NK-92 (cell line): ENCODE results near the gene PDCL2.
"Not testable (repeated sequence)": the region's sequence is repeated elsewhere in the genome, so short reads cannot be mapped to it uniquely, and the experiment has no call there.

Source experiments
- DNase-seq: peaks from one replicate; lab custom pipeline; 2025; ENCODE audit not compliant: unreplicated experiment; lab: John Stamatoyannopoulos, UW

Gene PDCL2

DNA sequence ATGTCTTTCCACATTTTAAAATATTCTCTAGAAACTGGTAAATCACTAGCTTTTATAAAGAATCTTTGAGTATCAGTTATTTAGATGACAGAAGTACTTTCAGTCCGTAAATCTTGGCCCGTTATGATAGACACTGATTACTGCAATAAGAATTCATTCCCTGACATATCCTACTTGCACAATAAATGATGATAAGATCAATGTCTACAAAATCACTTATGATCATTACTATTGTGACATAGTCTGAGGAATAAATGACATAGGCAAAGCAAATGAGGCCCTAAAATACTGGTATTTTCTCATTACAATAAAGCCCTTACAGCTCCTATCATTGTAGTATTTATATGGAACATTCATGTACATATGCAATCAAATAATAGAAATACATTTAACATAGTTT is 6.6 kb upstream of the PDCL2 start:
- no peak for DNase-seq

DNA sequence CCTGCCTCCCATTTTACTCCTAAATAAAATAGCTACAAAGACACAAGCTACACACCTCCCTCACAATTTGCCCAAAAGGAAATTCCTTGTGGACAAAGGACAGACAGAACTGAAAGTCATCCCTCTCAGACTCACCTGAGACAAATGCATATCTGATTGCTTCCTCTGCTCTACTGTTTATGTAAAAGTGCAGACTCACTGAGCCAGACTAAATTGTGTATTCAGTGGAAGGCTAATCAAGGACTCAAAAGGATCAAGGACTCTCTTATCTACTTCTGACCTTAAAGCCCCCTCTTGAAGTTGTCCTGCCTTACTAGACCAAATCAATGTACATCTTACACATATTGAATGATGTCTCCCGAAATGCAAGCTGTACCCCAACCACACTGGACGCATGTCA is 3.9 kb downstream of the PDCL2 start:
- no peak for DNase-seq

- DNase-seq = not testable (repeated sequence)
These were observed 9.3 kb downstream of the PDCL2 start for GRCh38 chr4:55582773-55583172.

GRCh38 chr4:55578341-55579010 is 13.6 kb downstream of the PDCL2 start:
- DNase-seq = no peak

GRCh38 chr4:55575513-55575912 is 16.5 kb downstream of the PDCL2 start:
- DNase-seq = no peak

GRCh38 chr4:55574252-55574651 is 17.8 kb downstream of the PDCL2 start:
- no peak for DNase-seq

GRCh38 chr4:55571806-55572205 is 20.2 kb downstream of the PDCL2 start:
- DNase-seq = no peak

GRCh38 chr4:55568905-55569504 is 23.0 kb downstream of the PDCL2 start:
- DNase-seq = no peak

DNA sequence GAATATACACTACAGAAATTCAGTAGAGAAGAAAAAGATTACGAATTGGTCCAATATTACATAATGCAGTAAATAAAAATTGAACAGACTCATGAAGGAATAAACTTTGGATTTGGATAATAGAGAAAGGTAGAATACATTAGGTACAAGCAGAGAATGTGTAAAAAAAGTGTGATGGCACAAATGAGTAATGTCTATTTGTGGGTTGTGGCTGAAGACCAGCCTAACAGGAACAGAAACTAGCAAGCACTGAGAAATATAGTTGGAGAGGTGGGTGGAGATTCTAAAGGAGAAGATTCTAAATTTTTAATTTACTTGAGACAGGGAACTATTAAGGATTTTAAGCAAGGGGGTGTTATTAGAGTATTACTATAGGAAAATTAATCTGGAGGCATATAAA is 30.2 kb downstream of the PDCL2 start:
- DNase-seq = no peak

GRCh38 chr4:55560096-55560495 is 31.9 kb downstream of the PDCL2 start:
- DNase-seq = no peak

DNA sequence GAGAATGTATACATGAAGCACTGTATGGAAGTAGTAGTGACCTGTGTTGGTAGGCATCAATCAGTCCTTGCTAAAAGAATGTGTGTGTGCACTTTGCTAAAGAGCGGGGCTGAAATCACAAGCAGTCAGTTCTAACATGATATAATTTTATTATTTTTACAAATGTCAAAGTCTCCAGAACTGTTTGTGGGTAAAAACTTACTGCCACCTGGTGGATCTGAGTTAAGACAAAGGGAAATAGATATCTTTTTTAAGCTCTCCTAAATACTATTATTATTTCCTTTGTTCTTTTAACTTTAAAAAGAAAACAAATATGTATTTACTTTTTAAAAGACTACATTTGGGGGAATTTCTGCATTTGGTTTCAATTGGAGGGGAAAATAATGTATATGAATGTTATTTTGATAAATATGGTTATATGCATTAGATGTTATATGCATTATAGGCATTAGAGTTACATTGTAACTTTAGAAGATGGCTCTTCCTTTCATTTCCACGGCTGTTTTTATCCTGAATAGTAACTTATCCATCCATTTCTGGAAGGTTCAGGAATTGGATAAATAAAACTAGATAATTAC is 37.5 kb downstream of the PDCL2 start:
- DNase-seq = no peak

DNA sequence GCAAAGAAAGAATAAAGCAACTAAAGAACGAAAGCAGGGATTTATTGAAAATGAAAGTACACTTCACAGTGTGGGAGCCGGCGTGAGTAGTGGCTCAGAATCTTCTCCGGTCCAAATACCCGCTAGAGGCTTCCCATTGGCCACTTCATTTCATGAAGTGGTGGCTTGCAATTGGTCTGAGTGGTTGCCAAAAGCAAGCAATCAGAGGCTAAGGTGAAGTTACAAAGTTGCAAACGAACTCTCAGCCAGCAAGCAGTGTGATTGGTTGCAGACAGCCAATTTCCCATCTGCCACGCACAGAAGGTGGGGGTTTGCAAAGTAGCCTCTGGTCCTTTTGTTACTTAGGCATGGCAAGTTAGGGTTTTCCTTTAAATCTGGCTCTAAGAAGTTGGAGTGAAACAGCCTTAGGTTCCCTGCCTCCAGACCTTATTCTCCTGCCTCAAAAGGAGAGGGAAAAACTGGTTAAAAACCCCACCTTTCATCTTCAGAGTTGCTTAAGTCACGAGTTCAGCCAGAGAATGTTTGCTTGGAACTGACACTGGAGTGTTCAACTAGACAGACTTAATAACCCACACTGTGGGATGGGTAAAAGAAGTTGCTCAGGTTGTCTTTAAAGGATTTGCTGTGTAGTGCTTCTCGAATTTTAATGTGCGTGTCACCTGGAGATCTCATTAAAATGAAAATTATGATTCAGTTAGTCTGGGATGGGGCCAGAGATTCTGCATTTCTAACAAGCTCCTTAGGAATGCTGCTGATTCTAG is 38.4 kb downstream of the PDCL2 start:
- no peak for DNase-seq

GRCh38 chr4:55551964-55552363 is 40.1 kb downstream of the PDCL2 start:
- DNase-seq = not testable (repeated sequence)

GRCh38 chr4:55549888-55550287 is 42.2 kb downstream of the PDCL2 start:
- DNase-seq = no peak

GRCh38 chr4:55547918-55548317 is 44.1 kb downstream of the PDCL2 start:
- DNase-seq = no peak

DNA sequence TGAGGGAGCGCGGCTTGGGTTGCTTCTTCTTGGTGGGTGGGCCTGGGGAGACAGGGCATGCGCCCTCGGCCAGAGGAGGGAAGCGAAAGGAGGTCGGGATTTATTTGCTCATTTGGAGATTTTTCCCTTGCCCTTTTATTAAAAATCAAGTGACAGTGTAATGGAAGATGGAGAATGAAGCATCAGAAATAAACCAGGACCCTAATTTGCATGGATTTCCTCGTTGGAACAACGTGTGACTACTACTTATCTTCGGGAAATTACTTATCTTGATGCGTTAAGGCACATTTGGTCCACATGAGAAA is 44.6 kb downstream of the PDCL2 start:
- no peak for DNase-seq

GRCh38 chr4:55546756-55547465 is 45.1 kb downstream of the PDCL2 start, which contains the start of gene CLOCK:
TSS of gene CLOCK (minus strand) at chr4:55546909. CDS start at chr4:55482785, 64,124 bp downstream.
- DNase-seq = peak; percentile 9

GRCh38 chr4:55546506-55546755 is 45.6 kb downstream of the PDCL2 start:
- no peak for DNase-seq

- peak; percentile 1 for DNase-seq
These were observed 46.2 kb downstream of the PDCL2 start for GRCh38 chr4:55545641-55546505.

- DNase-seq = no peak
These were observed 46.9 kb downstream of the PDCL2 start for GRCh38 chr4:55545151-55545550.

DNA sequence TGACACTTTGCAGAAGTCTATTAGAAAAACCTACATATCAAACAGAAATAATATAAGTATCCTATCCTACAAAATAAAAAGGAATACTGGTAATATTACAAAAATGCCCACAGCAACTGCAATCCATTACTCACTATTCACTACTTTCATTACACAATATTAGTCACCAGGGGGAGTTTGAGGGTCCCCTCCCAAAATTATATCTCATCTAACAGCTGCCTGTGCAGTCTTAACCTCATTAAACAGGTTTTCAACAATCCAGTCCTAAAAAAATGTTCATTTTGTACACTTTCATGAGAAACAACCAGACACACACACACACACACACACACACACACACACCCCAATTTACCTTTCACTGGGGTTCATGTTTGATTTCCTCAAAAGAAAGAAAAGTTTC is 48.2 kb downstream of the PDCL2 start:
- DNase-seq = no peak
